ENCODE measurements around the gene SNRPB. TPM values are rescaled to one million over a fixed set of nuclear protein-coding genes. Genes with fewer than 3 reads are reported as not detected.

Gene SNRPB
- total and polyA plus RNA-seq, 2 of the 13 experiments (the other 11 are each of a cell fraction or from before 2014, with no cell fraction given), result 473 to 844 TPM

- TF ChIP-seq ZBTB40 (IDR thresholded peaks at IDR 0.05), result no peak
- no peak for TF ChIP-seq ZBTB40 (CRISPR knock-in tag; IDR thresholded peaks at IDR 0.05)
- TF ChIP-seq ZNF790 (CRISPR knock-in tag; IDR thresholded peaks at IDR 0.05; ENCODE audit: borderline replicate concordance), result no peak
- TF ChIP-seq ADNP (CRISPR knock-in tag; IDR thresholded peaks at IDR 0.05), result no peak
Measured at GRCh38 chr20:2485661-2486060, 15.1 kb upstream of the SNRPB start (continued).

GRCh38 chr20:2485080-2485479, 14.5 kb upstream of the SNRPB start:
- Histone ChIP-seq H3K4me1 (ENCODE audit: insufficient read depth, low read length) (no peaks in the 10 kb centered on the region), H3K36me3 (replicated peaks in 1 of 2; ENCODE audit: control insufficient read depth in 1 of 2, insufficient read depth in 2 of 2, low read length in 2 of 2) (peaks cover 40 to 88% of the 10 kb centered on the region in 2 experiments), H4K20me1 (ENCODE audit: insufficient read depth, low read length) (no peaks in the 10 kb centered on the region), H3K4me3 (replicated peaks in 1 of 3; ENCODE audit: insufficient read depth in 1 of 3, low read depth in 2 of 3, low read length in 3 of 3) (no peak overlapping the region), H3K27ac (ENCODE audit: extremely low read length, insufficient read depth, low read length) (no peak overlapping the region), H3K9ac (ENCODE audit: insufficient read depth, low read depth, low read length) (no peak overlapping the region), H3K79me2 (ENCODE audit: insufficient read depth, low read length) (no peaks in the 10 kb centered on the region), H3K9me3 (ENCODE audit: low read length) (no peaks in the 10 kb centered on the region; the same call in 1 of the 2 replicates), H3K4me2 (ENCODE audit: low read depth, low read length) (no peak overlapping the region), H3K27me3 (ENCODE audit: control insufficient read depth in 1 of 2, insufficient read depth in 2 of 2, low read length in 2 of 2) (no peaks in the 10 kb centered on the region), H2AFZ (ENCODE audit: low read length) (no peak overlapping the region)
- intact Hi-C loops (cut with micrococcal nuclease; ENCODE audit: unreplicated experiment), result no loop called here
- ChIA-PET CTCF (ENCODE audit: low intra/inter-chr PET ratio, low total read pairs) (no interaction called here), POLR2A (interaction anchor here (1.0 kb wide), 1 partner anchor 14 kb away, joined by 4 read pairs; the partner anchor contains the start of gene SNRPB)
- no TSS peak for BruUV-seq (replicated peaks)
- FAIRE-seq (no peak), DNase-seq (ENCODE audit: low spot score) (no peak), ATAC-seq (no peak)
- WGBS (ENCODE audit: low lambda C conversion rate), result 96% methylated on average over 2 of the region's 2 CpGs
- in situ Hi-C loops (cut with HindIII; ENCODE audit: extremely low pct_ligation_motif_present, low pct_unique_long_range_greater_than_20kb), result no loop called here
- TF ChIP-seq LCORL (IDR thresholded peaks at IDR 0.05) (peak; percentile 98), LCORL (CRISPR knock-in tag; IDR thresholded peaks at IDR 0.05) (no peak), YEATS2 (CRISPR knock-in tag; IDR thresholded peaks at IDR 0.05; ENCODE audit: borderline replicate concordance) (no peak), ZNF10 (CRISPR knock-in tag; IDR thresholded peaks at IDR 0.05; ENCODE audit: borderline replicate concordance, low read depth) (no peak), NFRKB (IDR thresholded peaks at IDR 0.05) (no peak), DBP (CRISPR knock-in tag; IDR thresholded peaks at IDR 0.05; ENCODE audit: not compliant biosample characterization) (no peak), MXI1 (IDR thresholded peaks at IDR 0.05; ENCODE audit: borderline replicate concordance, low read depth, low read length) (no peak)
